Nucleus accumbens (tissue), 56 donors: Measurements from ENCODE around the gene COPZ1.
A peak's percentile ranks its signal among the peaks of the same experiment; 100 is the strongest.

Experiments
- DNase-seq, 56 donors: peaks; one replicate each; lab custom pipeline; 2025; lab: John Stamatoyannopoulos, UW

The COPZ1 gene

GRCh38 chr12:54390668-54391551, 66.0 kb downstream of the COPZ1 start:
- peak in 27 of 56 donors; percentile 17 to 78 (median 36) for DNase-seq

GRCh38 chr12:54392485-54393206, 67.7 kb downstream of the COPZ1 start:
- no peak for DNase-seq

- DNase-seq = no peak
These were observed 68.3 kb downstream of the COPZ1 start for GRCh38 chr12:54393207-54393609.

- DNase-seq = no peak
These were observed 68.8 kb downstream of the COPZ1 start for GRCh38 chr12:54393743-54394142.

- peak in 29 of 56 donors; percentile 9 to 76 (median 30) for DNase-seq
These were observed 69.4 kb downstream of the COPZ1 start for GRCh38 chr12:54394281-54394719.

- no peak for DNase-seq
These were observed 70.1 kb downstream of the COPZ1 start for GRCh38 chr12:54394986-54395385.

- DNase-seq = no peak
These were observed 70.6 kb downstream of the COPZ1 start for GRCh38 chr12:54395545-54395944.

- no peak for DNase-seq
These were observed 72.2 kb downstream of the COPZ1 start for GRCh38 chr12:54397157-54397556.

GRCh38 chr12:54398218-54398617, 73.3 kb downstream of the COPZ1 start:
- DNase-seq = no peak

- DNase-seq = peak in 51 of 56 donors; percentile 20 to 93 (median 74)
These were observed 74.3 kb downstream of the COPZ1 start for GRCh38 chr12:54398995-54399793.

- no peak for DNase-seq
These were observed 76.2 kb downstream of the COPZ1 start for GRCh38 chr12:54401119-54401518.
